Panc1 (cell line): Measurements from ENCODE around the gene CAPN3. TPM values are rescaled to one million over a fixed set of nuclear protein-coding genes. Genes with fewer than 3 reads are reported as not detected.

Experiments
- ATAC-seq: fragments of 200-7000 bp; cut with Tn5 transposase; 2 replicates; pipeline ENCODE4 v1.9.1; 2020; ENCODE audit warnings: mild to moderate bottlenecking, moderate library complexity
- BruUV-seq: library from RNA; stranded (reverse); fragments of 400-500 nt; replicated peaks from 2 replicates; lab custom pipeline; 2021; lab: Mats Ljungman, UMichigan
- CTCF ChIA-PET: fragments of 300-600 bp; sonication (Branson Sonifier 250); formaldehyde crosslinking; loops from one replicate; lab custom pipeline; 2022; ENCODE audit warnings: antibody characterized with exemption; lab: Charles Lee
- POLR2A ChIA-PET: fragments of 300-600 bp; sonication (Branson Sonifier 250); formaldehyde crosslinking; loops from one replicate; lab custom pipeline; 2022; ENCODE audit warnings: antibody characterized with exemption; lab: Charles Lee
- DNase-seq: peaks from one replicate; pipeline ENCODE4 v3.0.0-alpha.2; 2010; ENCODE audit warnings: low read depth, low spot score
- H3K27ac ChIP-seq: 2 replicates; pipeline ENCODE4 v1.5.1; 2011; ENCODE audit warnings: mild to moderate bottlenecking, low read length, inconsistent platforms
- H3K27me3 ChIP-seq: fragments of 200-500 bp; sonication (Bioruptor generic); 2 replicates; pipeline ENCODE4 v1.6.0; 2014; ENCODE audit warnings: low read length, inconsistent platforms; ENCODE audit not compliant: control insufficient read depth, insufficient read depth
- H3K36me3 ChIP-seq: fragments of 200-500 bp; sonication (Bioruptor generic); 2 replicates; pipeline ENCODE4 v1.5.1; 2014; ENCODE audit warnings: inconsistent platforms, mild to moderate bottlenecking, low read length, moderate library complexity; ENCODE audit not compliant: control insufficient read depth, insufficient read depth
- H3K4me1 ChIP-seq: 2 replicates; pipeline ENCODE4 v1.5.1; 2011; ENCODE audit warnings: inconsistent platforms, mild to moderate bottlenecking, low read length, moderate library complexity; ENCODE audit not compliant: control insufficient read depth, insufficient read depth
- H3K4me3 ChIP-seq, 2 experiments: 2 replicates each; pipeline ENCODE4 v1.5.1; 2011 to 2012; ENCODE audit warnings: low read depth in 2 of 2, low read length in 2 of 2, mild to moderate bottlenecking in 2 of 2, inconsistent platforms in 1 of 2, moderate library complexity in 1 of 2
- H3K9me3 ChIP-seq: fragments of 200-500 bp; sonication (Bioruptor generic); 2 replicates; pipeline ENCODE4 v1.5.1; 2014; ENCODE audit warnings: low read depth, mild to moderate bottlenecking, inconsistent platforms, low read length, moderate library complexity; ENCODE audit not compliant: control insufficient read depth, insufficient read depth
- POLR2AphosphoS5 ChIP-seq: IDR thresholded peaks from 2 replicates; pipeline ENCODE4 v1.6.1; 2012; ENCODE audit warnings: mild to moderate bottlenecking, low read depth, low read length, moderate library complexity
- REST ChIP-seq, 2 experiments: IDR thresholded peaks; 2 replicates each; pipeline ENCODE4 v1.6.1; 2011 to 2012; ENCODE audit warnings: low read depth in 2 of 2, control low read depth in 1 of 2, low read length in 1 of 2, mild to moderate bottlenecking in 1 of 2, moderate library complexity in 1 of 2; ENCODE audit not compliant: insufficient read depth in 1 of 2
- SIN3A ChIP-seq: IDR thresholded peaks from 2 replicates; pipeline ENCODE4 v1.6.1; 2012; ENCODE audit warnings: low read depth, mild to moderate bottlenecking, low read length, moderate library complexity, borderline replicate concordance; ENCODE audit not compliant: insufficient read depth
- TCF7L2 ChIP-seq: IDR thresholded peaks from 2 replicates; pipeline ENCODE4 v1.6.1; 2011; ENCODE audit warnings: mild to moderate bottlenecking, low read depth, low read length, inconsistent platforms
- in situ Hi-C: cut with HindIII; loops from 2 replicates; pipeline ENCODE4 v1.10.0; 2016; ENCODE audit warnings: low sequenced_read_pairs, low pct_unique_long_range_greater_than_20kb
- intact Hi-C: fragments of 100-400 bp; cut with micrococcal nuclease; formaldehyde crosslinking; loops from one replicate; pipeline ENCODE4 v1.10.0; 2022; ENCODE audit not compliant: unreplicated experiment
- total RNA-seq: library from RNA; stranded (reverse); gene quantifications from one replicate; pipeline ENCODE4 v1.2.1, GENCODE V29; 2021; ENCODE audit not compliant: unreplicated experiment
- TF ChIP-seq, protein P1 (sequence below): fragments of 450-650 bp; IDR thresholded peaks from 2 replicates; pipeline ENCODE4 v1.5.1; 2017; ENCODE audit warnings: mild to moderate bottlenecking

CAPN3 gene
- total RNA-seq, 1 experiment from 2014 or later, result 0.31 TPM

- in situ Hi-C loops (no loop called here), intact Hi-C loops (no loop called here)
- ChIA-PET CTCF (interaction anchor here (0.5 kb wide), 1 partner anchor 781 kb away, joined by 6 read pairs; no protein-coding TSS in a partner anchor), POLR2A (no interaction called here)
- DNase-seq (no peak), ATAC-seq (no peak)
- TF ChIP-seq SIN3A, result no peak
- TF ChIP-seq, protein P1, sequence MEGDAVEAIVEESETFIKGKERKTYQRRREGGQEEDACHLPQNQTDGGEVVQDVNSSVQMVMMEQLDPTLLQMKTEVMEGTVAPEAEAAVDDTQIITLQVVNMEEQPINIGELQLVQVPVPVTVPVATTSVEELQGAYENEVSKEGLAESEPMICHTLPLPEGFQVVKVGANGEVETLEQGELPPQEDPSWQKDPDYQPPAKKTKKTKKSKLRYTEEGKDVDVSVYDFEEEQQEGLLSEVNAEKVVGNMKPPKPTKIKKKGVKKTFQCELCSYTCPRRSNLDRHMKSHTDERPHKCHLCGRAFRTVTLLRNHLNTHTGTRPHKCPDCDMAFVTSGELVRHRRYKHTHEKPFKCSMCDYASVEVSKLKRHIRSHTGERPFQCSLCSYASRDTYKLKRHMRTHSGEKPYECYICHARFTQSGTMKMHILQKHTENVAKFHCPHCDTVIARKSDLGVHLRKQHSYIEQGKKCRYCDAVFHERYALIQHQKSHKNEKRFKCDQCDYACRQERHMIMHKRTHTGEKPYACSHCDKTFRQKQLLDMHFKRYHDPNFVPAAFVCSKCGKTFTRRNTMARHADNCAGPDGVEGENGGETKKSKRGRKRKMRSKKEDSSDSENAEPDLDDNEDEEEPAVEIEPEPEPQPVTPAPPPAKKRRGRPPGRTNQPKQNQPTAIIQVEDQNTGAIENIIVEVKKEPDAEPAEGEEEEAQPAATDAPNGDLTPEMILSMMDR, result no peak
- TF ChIP-seq TCF7L2, result no peak
- TF ChIP-seq POLR2AphosphoS5, result no peak
- TF ChIP-seq REST (IDR thresholded peaks at IDR 0.05; ENCODE audit: insufficient read depth in 1 of 2, low read depth in 2 of 2, low read length in 1 of 2), result no peak
- no TSS peak for BruUV-seq
- no peaks in the 10 kb centered on the region for H3K4me1 ChIP-seq
- H3K27me3 ChIP-seq, result no peaks in the 10 kb centered on the region
- H3K9me3 ChIP-seq, result peaks cover 4% of the 10 kb centered on the region; the same call in 1 of the 2 replicates
- no peak overlapping the region for H3K27ac ChIP-seq
- H3K4me3 ChIP-seq, result no peak overlapping the region
- no peaks in the 10 kb centered on the region for H3K36me3 ChIP-seq
These were observed 28.1 kb upstream of the CAPN3 start for GRCh38 chr15:42331235-42331634.

GRCh38 chr15:42332331-42332730, 27.0 kb upstream of the CAPN3 start:
- no peak for TF ChIP-seq POLR2AphosphoS5
- no peak for TF ChIP-seq REST (IDR thresholded peaks at IDR 0.05; ENCODE audit: insufficient read depth in 1 of 2, low read depth in 2 of 2, low read length in 1 of 2)
- no peak for TF ChIP-seq SIN3A
- no peak for TF ChIP-seq TCF7L2
- TF ChIP-seq, protein P1, result no peak
- ATAC-seq, result no peak
- no peaks in the 10 kb centered on the region for H3K27me3 ChIP-seq
- H3K27ac ChIP-seq, result no peak overlapping the region
- H3K36me3 ChIP-seq, result no peaks in the 10 kb centered on the region
- peaks cover 4% of the 10 kb centered on the region; the same call in 1 of the 2 replicates for H3K9me3 ChIP-seq
- no TSS peak for BruUV-seq
- intact Hi-C loops, result no loop called here
- ChIA-PET CTCF (no interaction called here), POLR2A (interaction anchor here (0.7 kb wide), 1 partner anchor 35 kb away, joined by 15 read pairs; no protein-coding TSS in a partner anchor)
- in situ Hi-C loops, result no loop called here
- no peak overlapping the region for H3K4me3 ChIP-seq
- no peaks in the 10 kb centered on the region for H3K4me1 ChIP-seq
- no peak for DNase-seq
